SH-SY5Y (cell line): ENCODE data around the gene P3H2.

Experiments used
- GATA2 ChIP-seq: IDR thresholded peaks from 2 replicates; pipeline ENCODE4 v1.6.1; 2011; ENCODE audit warnings: mild to moderate bottlenecking, low read depth, low read length
- GATA3 ChIP-seq: IDR thresholded peaks from 2 replicates; pipeline ENCODE4 v1.6.1; 2011; ENCODE audit warnings: low read depth, mild to moderate bottlenecking, low read length, moderate library complexity

P3H2 gene

DNA sequence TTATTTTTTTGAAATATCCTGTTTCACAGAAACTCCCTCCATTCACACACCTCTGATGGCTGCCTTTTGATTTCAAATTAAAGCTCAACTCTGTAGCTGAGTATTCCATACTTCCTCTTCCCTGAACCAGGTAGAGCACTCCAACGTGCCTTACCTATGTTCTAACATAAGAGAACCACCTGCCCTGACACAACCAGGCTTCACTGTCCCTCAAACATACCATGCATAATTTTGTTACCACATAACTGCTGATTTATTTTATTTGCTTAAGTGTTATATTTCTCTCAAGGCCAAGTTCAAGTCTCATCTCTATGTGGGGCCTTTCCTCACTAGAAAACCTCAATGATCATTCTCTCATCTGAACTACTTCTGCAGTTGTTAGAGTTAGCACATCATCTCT is 209.7 kb downstream of the P3H2 start:
- TF ChIP-seq GATA3 (no peak), GATA2 (no peak)

DNA sequence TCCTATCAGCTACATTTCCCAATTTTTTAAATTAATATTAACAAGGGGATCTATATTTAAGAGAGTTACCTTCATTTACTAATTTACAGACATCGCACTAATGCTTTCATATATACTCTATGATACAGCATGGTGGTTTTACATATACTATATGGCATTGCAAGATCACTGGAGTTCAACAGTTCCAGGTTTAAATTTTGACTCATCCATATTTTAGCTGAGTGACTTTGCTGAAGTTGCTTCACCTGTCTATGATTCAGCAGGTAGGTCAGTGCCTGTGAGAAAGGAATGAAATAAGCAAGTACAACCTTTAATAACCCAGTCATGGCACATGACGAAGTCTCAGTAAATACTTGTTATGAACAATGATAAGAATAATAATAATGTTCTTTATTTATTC is 211.1 kb downstream of the P3H2 start:
- TF ChIP-seq GATA3, result no peak
- TF ChIP-seq GATA2, result no peak

DNA sequence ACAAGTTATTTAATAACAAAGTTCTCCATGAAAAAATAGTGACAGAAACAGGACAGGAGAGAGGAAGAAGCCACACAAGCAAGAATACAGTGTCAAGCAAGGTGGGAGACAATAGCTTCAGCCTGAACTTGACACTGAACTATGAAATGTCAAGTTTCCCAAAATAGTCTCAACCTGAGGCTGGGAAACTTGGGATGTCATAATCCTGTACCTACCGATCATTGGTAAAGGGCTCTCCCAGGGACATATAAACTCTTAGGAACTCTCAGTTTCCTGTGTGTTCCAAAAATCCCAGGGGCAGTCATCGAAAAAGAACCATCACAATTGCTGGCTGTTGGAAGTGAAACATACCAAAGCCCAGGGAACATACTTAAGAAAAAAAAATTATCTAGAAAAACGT is 211.6 kb downstream of the P3H2 start:
- TF ChIP-seq GATA3 (no peak), GATA2 (no peak)

DNA sequence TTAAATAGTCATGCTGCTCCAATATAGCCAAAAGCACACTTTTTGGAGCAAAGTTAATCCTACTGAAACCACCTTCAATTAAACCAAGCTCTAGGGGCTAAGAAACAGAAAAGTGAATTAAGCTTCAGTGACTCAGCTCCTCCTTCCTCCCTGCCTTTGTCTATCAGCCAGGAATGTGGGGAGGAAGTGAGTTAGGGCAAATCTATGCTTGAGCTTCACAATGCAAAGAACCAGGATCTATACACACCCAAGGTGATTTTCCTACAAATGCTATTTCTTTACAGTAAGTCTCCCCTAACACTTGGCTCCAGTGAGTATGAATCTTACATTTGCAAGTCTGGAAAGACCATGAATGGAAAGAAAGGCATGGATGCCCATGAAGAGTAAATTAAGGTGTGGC is 212.1 kb downstream of the P3H2 start:
- no peak for TF ChIP-seq GATA3

DNA sequence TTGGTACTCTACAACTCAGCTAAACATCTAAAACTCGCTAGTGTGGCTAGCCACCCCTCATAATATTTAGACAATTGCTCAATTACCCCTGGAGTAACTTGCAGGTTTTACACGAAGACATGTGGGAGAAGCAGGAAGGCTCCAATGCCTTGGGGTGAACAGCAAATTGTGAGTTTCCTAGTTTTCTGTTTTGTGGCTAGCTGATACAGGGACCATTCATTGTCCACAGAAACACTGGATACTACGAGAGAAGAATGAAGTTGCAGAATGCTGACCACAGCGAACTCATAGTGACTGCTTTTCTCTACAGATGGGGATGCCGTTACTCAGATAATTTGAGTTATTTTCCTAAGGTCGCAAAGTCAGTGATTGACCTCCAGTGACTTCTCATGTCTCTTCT is 212.9 kb downstream of the P3H2 start:
- TF ChIP-seq GATA3, result no peak
- TF ChIP-seq GATA2, result no peak
